HG03095 (cell line): ENCODE data around the gene SRRM5.
"Not testable (repeated sequence)": the region's sequence is repeated elsewhere in the genome, so short reads cannot be mapped to it uniquely, and the experiment has no call there.

Experiments
- ATAC-seq: cut with Tn5 transposase; IDR thresholded peaks from one replicate; pipeline ENCODE4 v1.9.1; 2021; ENCODE audit warnings: moderate library complexity; ENCODE audit not compliant: unreplicated experiment

Gene SRRM5

DNA sequence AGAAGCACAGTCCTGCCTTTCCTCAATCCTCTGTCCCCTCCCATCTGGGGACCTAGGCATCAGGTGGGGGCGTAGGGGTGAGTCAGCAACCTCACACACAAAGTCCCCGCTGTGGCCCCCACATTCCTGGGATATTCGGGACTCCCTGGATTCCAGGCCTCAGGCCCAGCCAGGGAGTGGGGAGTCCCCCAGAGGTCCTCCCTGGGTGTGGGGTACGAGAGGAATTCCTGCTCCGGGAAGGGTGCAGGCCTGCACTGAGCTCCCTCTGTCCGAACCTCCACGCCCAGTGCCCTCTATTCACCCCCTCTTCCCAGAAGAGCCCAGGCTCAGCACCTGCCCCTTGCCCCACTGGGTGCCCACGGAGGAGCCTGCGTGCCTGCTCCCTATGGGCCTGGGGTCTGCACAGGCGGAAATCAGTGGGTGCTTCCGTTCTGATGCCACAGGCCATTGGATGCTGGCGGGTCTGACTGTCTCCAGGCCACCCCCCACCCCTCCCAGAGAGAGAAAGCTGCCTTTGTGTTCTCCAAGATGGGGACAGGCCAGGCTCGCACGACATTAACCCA, 24.3 kb downstream of the SRRM5 start:
- ATAC-seq: no peak

DNA sequence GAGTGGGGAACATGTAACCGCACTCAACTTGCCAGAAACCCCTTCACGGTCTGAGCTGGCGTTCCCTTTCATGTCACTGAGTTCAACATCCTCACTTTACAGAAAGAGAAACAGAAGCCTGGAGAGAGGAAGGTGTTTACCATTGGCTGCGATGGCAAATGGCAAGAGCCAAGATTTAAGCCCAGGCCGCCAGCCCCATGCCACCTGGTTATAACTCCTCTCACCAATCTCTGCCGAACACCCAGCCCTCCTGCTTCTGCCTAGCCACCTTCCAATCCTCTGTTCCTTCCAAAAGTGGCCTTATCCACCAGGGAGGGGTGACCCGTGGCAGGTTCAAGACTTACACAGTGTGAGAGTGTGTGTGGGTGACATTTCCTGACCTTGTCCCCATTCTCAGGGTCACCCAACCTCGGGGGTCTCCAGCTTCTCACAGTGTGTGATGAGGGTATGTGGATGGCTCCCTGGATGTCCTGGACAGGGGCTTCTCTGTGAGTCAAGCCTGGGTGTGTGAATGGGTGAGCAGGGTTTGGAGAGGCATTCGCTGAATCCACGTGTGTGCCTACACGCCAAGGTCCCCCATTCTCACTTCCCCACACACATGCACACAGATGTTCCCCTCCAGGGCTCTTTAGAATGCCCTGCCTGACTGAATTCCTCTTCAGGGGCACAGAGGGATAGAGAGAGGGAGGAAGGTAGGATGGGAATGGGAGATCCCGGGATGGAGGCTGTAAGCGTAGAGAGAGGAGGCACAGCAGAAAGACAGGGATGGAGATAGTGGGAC, 26.5 kb downstream of the SRRM5 start:
- ATAC-seq: no peak

DNA sequence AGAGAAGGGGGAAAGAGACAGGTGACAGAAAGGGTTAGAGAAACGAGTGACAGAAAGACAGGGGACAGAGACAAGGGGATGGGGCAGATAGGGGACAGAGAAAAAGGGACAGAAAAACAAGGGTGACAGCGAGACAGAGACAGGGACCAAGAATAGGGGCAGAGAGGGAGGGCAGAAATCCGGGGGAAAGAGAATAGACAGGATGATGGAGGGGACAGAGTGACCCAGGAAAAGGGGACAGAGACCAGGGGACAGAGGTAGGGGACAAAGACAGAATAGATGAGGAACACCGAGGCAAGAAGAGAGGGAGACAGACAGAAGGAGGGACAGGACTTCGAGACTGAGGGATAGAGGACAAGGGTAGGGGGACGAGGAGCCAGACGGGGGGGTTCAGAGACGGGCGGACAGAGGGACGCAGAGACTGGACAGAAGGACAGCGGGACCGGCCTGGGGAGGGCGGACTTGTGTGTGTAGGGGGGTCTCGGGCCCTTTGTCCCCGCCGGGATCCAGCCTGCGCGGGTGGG, 27.2 kb downstream of the SRRM5 start:
- ATAC-seq: no peak

DNA sequence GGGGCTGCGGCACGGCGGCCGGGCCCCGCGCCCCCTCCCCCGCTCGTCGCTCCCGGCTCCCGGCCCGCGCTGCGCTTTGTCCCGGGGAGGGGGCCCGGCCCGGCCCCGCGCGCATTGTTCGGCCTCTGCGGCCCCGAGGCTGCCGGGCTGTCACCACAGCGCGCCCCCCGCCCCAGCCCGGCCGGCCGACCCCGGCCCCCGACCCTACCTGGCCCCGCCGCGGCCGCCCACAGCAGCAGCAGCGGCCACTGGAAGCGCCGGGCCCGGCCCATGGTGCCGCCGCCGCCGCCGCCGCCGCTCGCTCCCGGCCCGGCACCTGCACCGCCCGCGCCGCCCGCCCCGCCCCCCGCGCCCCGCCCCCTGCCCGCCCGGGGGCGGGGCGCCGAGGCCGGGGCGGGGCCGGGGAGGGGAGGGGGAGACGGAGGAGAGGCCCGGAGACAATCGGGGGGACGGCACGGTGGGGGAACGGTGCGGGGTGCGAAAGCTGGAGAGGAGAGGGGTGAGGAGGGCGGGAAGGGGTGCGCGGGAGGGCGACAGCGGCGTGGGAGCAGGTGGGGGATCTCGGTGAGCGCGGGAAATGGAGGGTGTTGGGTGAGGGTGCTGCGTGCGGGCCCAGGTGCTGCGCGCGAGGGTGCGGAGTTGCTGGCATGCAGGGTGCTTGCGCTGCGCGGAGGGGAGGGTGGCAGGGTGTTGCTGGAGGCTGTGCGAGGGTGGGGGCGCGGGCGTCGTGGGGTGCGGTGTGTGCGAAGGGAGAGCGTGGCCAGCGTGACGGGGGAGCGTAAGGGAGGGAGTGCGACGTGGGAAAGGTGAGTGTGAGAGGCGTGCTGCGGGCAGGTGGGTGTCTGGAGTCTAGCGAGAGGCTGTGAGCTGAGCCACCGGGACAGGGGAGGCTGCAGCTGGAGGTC, 27.9 kb downstream of the SRRM5 start, which contains the start of gene CADM4:
Gene CADM4 (minus strand): TSS at position 332 of the 905 bp plus-strand sequence. CDS start 60 bp downstream, at position 272.
- no peak for ATAC-seq

DNA sequence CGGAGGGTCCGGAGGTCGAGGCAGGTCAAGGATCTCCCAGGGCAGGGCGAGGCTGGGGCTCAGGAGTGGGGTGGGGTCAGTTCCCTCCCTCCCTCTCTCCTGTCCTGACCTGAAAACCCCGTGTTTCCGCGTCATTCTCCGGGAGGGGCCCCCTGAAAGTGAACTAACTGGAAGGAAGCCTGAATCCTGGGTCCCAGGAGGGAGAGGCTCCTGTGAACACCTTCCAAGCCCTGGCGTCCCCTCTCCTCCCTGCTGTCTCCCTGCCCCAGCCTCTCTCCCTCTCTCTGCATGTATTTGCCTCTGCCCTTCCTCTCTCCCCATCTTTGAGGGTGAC, 28.5 kb downstream of the SRRM5 start:
- no peak for ATAC-seq

DNA sequence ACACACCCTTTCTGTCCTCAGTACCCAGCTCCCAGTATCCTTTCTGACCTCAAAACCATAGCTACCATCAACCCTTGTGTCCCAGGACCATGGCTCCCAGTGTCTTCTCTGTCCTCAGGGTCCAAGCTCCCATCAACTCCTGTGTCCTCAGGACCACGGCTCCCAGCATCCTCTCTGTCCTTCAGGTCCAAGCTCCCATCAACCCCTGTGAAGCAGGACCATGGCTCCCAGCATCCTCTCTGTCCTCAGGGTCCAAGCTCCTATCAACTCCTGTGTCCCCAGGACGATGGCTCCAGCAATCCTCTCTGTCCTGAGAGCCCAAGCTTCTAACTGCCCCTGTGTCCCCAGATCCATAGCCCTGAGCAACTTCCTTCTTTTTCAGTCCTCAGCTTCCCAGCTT, 29.4 kb downstream of the SRRM5 start:
- ATAC-seq: no peak

DNA sequence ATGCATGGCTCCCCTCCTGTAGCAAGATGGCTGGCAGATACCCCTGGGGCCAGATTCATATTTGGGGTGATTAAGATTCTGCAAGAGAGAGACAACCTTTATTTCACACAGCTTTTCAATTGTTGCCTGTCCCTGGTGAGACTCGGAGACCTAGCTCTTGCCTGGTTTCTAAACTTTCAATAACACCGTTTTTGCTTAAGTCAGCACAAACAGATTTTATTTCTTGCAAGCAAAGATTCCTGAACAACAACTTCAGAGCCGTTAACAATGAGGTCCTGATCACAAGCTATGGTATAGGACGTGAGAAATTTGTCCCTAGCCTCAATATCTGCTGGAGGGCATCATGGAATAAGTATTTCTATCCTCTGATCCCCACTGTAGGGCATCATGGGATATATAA, 30.6 kb downstream of the SRRM5 start:
- no peak for ATAC-seq

DNA sequence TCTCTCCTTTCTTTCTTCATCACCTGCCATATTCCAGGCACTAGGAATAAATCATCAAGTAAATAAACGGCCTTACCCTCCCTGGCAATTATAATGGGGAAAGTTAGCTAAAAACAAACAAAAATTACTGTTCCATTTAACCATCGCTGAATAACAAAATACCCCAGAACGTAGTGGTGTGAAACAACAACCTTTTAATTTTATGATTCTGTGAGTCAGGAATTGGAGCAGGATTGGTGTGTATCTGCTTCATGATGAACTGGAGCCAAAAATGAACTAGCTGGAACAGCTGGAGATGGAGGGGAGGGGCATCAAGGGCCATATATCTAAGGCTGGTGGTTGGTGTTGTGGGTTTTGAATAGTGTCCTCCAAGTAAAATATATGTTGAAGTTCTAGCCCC, 31.4 kb downstream of the SRRM5 start:
- no peak for ATAC-seq

DNA sequence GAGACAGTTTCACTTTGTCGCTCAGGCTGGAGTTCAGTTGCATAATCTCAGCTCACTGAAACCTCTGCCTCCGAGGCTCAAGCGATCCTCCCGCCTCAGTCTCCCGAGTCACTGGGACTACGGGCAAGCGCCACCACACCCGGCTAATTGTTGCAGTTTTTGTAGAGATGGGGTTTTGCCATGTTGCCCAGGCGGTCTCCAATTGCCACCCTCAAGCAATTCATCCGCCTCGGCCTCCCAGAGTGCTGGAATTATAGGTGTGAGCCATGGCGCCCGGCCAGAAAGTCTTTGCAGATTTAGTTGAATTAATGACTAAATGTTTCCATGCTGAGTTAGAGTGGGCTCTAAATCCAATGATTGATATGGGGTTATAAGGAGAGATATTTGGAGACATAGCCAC, 32.3 kb downstream of the SRRM5 start:
- ATAC-seq: no peak

DNA sequence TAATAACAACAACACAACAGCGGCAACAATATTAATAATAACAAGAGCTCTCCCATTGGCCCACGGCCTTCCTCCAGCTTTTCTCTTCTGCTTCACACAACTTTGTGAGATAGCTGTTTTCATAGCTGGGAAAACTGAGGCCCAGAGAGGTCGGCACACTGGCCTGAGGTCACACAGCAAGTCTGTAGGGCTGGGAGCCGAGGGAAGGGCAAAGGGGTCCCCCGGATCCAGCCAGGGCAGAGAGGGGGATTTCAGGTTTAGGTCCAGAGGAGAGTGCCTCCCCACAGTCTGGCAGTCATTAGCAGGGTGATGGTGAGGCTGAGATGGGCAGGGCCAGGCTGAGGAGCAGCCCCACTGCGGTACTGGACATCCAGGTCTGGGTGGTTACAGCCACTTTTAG, 36.7 kb downstream of the SRRM5 start:
- no peak for ATAC-seq

DNA sequence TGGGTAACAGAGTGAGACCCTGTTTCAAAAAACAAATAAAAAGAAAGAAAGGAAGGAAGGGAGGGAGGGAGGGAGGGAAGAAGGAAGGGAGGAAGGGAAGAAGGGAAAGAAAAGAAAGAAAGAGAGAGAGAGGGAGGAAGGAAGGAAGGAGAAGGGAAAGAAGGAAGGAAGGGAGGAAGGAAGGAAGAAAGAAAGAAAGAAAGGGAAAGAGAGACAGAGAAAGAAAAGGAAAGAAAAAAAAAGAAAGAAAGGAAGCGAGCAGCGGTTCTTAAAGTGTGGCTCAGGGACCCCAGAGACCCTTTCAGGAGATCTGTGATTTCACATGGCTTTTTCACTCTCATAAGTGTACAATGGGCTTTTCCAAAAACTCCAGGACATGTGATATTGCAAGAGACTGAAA, 37.6 kb downstream of the SRRM5 start:
- ATAC-seq: no peak

DNA sequence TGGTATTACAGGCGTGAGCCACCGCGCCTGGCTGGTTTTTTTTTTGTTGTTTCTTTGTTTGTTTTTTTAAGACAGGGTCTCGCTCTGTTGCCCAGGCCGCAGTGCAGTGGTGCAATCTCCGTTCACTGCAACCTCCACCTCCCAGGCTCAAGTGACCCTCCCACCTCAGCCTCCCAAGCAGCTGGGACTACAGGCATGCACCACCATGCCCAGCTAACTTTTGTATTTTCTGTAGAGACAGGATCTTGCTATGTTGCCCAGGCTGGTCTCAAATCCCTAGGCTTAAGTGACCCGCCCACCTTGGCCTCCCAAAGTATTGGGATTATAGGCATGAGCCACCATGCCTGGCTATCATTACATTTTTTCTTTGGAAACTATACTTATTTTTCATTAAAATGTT, 38.4 kb downstream of the SRRM5 start:
- not testable (repeated sequence) for ATAC-seq

DNA sequence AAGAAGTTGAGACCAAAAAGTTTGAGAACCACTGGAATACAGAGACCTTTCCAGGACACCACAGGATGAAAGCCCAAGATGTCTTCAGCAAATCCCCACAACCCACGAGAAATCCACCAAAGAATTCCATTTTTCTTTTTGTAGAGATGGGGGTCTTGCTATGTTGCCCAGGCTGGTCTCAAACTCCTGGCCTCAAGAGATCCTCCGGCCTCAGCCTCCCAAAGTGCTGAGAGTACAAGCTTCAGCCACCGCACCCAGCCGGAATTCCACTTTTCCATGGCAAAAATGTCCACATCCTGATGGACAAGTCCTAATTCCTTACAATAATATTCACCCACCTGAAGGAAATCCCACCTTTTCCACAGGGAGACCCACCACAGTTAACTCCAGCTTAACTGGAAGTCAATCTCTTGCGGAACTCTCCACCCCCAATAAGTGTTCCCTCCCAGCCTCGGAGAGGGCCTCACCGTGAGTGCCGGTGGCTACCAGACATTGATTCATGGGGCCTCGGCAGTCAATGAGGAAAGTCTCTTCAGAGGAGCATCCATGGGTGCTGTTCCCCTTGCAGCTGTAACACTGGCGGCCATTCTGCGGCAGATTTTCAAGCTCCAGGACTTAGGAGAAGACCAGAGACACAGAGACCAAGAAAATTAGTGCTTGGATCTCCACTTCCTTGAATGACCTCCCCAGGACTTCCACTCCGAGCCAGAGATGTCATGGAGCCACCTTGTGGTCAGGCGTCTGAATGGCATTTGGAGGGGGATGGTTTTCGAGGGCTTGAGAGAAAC, 40.1 kb downstream of the SRRM5 start:
- no peak for ATAC-seq

DNA sequence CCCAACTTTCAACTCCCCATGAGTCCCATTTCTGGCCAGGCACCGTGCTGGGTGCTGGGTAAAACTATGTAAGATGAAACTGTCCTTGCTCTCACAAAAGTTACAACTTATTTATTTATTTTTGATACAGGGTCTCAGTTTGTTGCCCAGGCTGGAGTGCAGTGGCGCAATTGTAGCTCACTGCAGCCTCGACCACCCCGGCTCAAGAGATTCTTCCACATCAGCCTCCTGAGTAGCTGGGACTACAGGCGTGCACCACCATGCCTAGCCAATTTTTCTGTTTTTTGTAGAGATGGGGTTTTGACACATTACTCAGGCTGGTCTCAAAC, 40.6 kb downstream of the SRRM5 start:
- no peak for ATAC-seq

DNA sequence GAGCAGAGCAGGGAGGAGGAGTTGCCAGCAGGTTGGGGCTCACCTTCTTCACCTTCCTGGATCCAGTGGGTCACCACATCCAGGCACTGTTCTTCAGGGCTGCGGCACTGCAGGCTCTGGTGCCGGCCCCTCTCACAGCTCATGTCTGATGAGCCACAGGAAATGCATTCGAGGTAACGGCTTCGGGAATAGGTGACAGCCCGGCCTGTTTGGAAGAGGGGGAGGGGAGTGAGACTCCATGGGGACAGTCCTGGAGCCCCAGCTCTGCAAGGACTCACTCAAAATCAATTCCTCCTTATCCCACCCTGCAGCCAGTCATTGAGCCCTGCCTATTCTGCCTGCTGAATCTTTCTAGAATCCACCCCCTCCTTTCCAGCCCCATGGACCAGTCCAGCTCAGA, 44.5 kb downstream of the SRRM5 start:
- no peak for ATAC-seq

DNA sequence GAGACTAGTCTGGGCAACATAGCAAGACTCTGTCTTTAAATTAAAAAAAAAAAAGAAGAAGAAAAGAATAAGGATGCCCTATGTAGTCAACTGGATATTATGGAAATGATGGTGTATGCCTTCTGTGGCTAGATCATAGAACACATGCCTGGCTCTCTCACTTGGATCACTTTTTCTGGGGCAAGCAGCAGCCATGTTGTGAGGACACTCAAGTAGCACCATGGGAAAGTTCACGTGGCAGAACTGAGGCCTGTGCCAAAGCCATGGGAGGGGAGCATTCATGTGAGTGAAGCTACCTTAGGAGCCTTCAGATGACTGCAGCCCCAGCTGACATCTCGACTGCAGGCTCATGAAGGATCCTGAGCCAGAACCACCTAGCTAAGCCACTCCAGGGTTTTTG, 46.1 kb downstream of the SRRM5 start:
- ATAC-seq: no peak

DNA sequence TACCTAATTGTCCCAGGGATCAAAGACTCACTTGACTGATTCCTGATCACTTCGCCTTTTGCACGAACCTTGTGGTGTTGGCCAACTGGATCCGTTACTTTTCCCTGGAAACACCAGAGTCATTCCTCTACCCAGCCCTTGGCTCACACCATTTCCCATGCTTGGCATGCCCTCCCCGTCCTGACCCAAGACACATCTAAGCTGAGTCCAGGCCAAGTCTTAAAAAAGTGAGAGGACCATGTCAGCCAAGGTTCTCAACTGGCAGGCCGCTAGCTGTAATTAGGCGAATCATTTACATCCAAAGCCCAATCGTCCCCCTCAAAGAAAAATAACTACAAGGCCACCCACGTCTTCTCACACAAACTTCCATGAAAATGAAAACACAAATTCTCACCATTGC, 46.6 kb downstream of the SRRM5 start:
- ATAC-seq: no peak

DNA sequence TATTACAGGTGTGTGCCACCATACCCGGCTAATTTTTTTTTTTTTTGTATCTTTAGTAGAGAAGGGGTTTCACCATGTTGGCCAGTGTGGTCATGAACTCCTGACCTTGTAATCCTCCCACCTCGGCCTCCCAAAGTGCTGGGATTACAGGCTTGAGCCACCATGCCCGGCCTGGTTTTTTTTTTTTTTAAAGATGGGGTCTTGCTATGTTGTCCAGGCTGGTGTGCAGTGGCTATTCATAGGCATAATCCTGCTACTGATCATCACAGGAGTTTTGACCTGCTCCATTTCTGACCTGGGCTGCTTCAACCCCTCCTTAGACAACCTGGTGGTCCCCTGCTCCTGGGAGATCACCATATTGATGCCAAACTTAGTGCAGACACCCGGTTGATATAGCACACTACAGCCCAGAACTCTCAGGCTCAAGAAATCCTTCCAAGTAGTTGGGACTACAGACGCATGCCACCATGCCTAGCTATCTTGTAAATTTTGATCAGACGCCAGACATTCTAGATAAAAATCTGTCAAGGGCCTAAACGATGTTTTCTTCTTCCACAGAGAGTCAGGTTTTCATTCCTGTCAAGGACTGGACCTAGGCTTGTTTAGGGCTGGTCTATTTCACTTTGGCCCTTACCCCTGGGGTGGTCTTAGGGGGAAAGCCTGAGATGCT, 48.5 kb downstream of the SRRM5 start:
- no peak for ATAC-seq

DNA sequence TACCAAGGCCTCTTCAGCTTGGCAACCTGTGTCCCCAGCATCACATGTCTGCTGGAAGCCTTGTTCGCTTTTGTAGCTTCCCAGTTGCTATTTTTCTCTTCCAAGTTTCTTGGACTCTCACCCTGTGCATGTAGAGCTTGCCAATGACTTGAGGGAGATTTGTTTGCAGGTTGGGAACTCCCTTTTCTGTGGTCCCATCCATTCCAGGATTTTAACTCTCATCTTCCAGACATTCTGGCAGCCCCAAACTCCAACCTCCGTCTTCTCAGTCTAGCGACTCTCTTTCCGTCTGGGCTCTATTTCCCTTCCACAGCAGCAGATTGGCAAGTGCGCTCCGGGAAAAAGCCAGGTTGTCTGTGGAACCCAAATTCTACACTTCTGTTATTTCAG, 49.1 kb downstream of the SRRM5 start:
- ATAC-seq: no peak

DNA sequence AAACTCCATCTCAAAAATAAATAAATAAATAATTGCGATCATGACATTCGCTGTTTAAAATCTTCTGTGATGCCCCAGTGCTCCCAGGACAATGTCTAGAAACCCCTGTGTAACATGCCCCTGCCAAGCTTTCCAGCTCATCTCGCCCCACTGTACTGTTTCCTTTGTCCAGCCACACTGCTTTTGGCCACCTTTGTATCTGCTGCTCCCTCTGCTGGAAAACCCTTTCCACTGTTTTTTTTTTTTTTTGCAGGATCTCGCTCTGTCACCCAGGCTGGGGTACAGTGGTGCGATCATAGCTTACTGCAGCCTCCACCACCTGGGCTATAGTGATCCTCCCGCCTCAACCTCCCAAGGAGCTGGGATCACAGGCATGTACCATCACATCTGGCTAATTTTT, 50.6 kb downstream of the SRRM5 start:
- no peak for ATAC-seq

DNA sequence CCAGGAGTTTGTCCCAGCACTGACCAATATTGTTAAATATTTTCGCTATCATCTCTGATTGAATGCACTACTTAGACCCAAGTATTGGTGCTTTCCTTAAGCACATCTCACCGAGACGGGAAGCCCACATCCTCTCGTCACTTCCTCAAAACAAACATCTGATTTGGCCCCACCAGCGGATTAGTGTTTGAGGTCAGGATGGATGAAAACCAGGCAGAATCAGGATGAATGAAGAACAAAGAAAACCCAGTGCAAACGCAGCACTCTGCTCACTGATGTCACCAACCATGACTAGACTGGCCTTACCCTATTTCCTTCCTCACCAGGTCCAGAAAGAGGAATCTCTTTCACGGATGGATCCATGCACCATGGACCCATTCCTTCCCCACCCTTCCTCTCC, 52.1 kb downstream of the SRRM5 start:
- ATAC-seq: no peak
